Measurements from ENCODE around the gene CLDND1. TPM values are rescaled to one million over a fixed set of nuclear protein-coding genes. Genes with fewer than 3 reads are reported as not detected.
A peak's percentile ranks its signal among the peaks of the same experiment; 100 is the strongest.

Gene CLDND1
- total RNA-seq, 2 experiments from 2014 or later: 199 to 208 TPM

DNA sequence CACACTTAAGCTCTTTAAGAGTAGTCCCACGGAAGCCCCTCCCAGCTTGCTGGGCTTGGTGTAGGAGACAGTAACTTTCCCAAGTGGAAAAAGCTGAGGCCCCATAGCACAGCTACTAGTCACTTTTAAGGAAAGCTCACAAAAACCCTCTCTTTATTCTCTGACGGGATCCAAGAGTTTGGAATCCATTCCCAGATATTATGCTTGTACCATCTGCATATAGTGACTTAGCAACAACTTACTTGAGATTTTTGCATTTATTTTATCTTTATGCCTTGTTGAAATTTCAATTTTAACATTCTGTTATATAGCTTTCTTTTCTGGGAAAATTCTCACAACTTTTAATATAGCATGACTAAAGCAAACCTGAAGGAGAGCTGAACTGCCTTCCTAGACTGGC, 28.5 kb upstream of the CLDND1 start:
- no peaks in the 10 kb centered on the region for H3K9me3 Mint-ChIP-seq
- peaks cover 62% of the 10 kb centered on the region for H3K4me1 Mint-ChIP-seq (ENCODE audit: low read depth)
- peaks cover 10% of the 10 kb centered on the region for H3K36me3 Mint-ChIP-seq
- DNase-seq: no peak
- no peaks in the 10 kb centered on the region for H3K27me3 Mint-ChIP-seq
- ChIA-PET POLR2A (no interaction called here), CTCF (interaction anchor here (1.0 to 1.6 kb wide), 2 partner anchors 10 to 15 kb away, joined by 3 to 4 read pairs; no protein-coding TSS in a partner anchor)
- intact Hi-C loops (cut with micrococcal nuclease): no loop called here
- H3K27ac Mint-ChIP-seq: no peak overlapping the region
- no peak overlapping the region for H3K4me3 Mint-ChIP-seq

DNA sequence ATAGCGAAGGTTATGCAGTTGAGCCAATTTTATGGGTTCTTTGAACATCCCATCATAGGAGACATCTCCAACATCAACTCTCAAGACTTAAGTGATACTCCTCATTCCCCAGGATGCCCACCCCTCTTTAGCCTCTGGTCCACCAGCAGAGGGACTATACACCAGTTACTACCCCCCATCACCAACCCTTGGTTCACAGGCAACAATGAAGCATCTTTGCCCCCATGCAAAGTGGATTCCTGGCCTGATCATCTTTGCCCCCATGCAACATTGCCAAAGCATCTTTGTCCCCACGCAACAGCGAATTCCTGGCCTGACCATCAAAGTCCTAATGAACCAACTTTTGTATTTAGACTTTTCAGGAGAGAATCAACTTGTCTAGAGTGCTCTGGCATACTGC, 28.1 kb upstream of the CLDND1 start:
- H3K4me1 Mint-ChIP-seq (ENCODE audit: low read depth): peaks cover 62% of the 10 kb centered on the region

GRCh38 chr3:98548544-98548943, 25.8 kb upstream of the CLDND1 start:
- peaks cover 3% of the 10 kb centered on the region for H3K36me3 Mint-ChIP-seq
- CTCF ChIA-PET: no interaction called here
- intact Hi-C loops (cut with micrococcal nuclease): no loop called here
- POLR2A ChIA-PET: interaction anchor here (1.2 kb wide), 1 partner anchor 12 kb away, joined by 3 read pairs; no protein-coding TSS in a partner anchor
- no peaks in the 10 kb centered on the region for H3K9me3 Mint-ChIP-seq
- H3K27me3 Mint-ChIP-seq: no peaks in the 10 kb centered on the region
- H3K27ac Mint-ChIP-seq: no peak overlapping the region
- no peak overlapping the region for H3K4me3 Mint-ChIP-seq
- DNase-seq: no peak
- peaks cover 50% of the 10 kb centered on the region for H3K4me1 Mint-ChIP-seq (ENCODE audit: low read depth)

More for the DNA sequence above, 28.1 kb upstream of the CLDND1 start:
- Mint-ChIP-seq H3K4me3 (no peak overlapping the region), H3K27ac (no peak overlapping the region), H3K9me3 (no peaks in the 10 kb centered on the region), H3K36me3 (peaks cover 8% of the 10 kb centered on the region), H3K27me3 (no peaks in the 10 kb centered on the region)
- no peak for DNase-seq
- ChIA-PET CTCF (interaction anchor here (1.0 kb wide), 1 partner anchor 10 kb away, joined by 3 read pairs; no protein-coding TSS in a partner anchor), POLR2A (no interaction called here)
- intact Hi-C loops (cut with micrococcal nuclease): no loop called here

- H3K27ac Mint-ChIP-seq: peak overlapping the region; percentile 78
- no peak for DNase-seq
- ChIA-PET POLR2A (interaction anchor here (0.6 to 2.5 kb wide), 4 partner anchors 9 to 47 kb away, joined by 3 to 17 read pairs (median 6); partner anchors contain the start of gene CPOX), CTCF (interaction anchor here (1.0 to 2.2 kb wide), 5 partner anchors 9 to 51 kb away, joined by 3 to 9 read pairs (median 5); no protein-coding TSS in a partner anchor)
- intact Hi-C loops (cut with micrococcal nuclease): loop anchor here (1.0 kb wide), 3 partner anchors 10 to 19 kb away; no protein-coding TSS in a partner anchor
- H3K4me3 Mint-ChIP-seq: peak overlapping the region; percentile 64
- H3K27me3 Mint-ChIP-seq: no peaks in the 10 kb centered on the region
- no peaks in the 10 kb centered on the region for H3K36me3 Mint-ChIP-seq
- peaks cover 47% of the 10 kb centered on the region for H3K4me1 Mint-ChIP-seq (ENCODE audit: low read depth)
- H3K9me3 Mint-ChIP-seq: no peaks in the 10 kb centered on the region
Measured at GRCh38 chr3:98545940-98546339, 23.2 kb upstream of the CLDND1 start.

GRCh38 chr3:98542623-98543022, 19.9 kb upstream of the CLDND1 start:
- Mint-ChIP-seq H3K27ac (no peak overlapping the region), H3K9me3 (no peaks in the 10 kb centered on the region), H3K36me3 (no peaks in the 10 kb centered on the region), H3K27me3 (no peaks in the 10 kb centered on the region), H3K4me1 (ENCODE audit: low read depth) (peaks cover 50% of the 10 kb centered on the region), H3K4me3 (no peak overlapping the region)
- ChIA-PET POLR2A (interaction anchor here (1.0 to 1.1 kb wide), 2 partner anchors 7 to 22 kb away, joined by 3 read pairs; no protein-coding TSS in a partner anchor), CTCF (no interaction called here)
- no peak for DNase-seq
- intact Hi-C loops (cut with micrococcal nuclease): no loop called here

- H3K36me3 Mint-ChIP-seq: no peaks in the 10 kb centered on the region
- POLR2A ChIA-PET: interaction anchor here (0.5 to 1.3 kb wide), 4 partner anchors 8 to 21 kb away, joined by 3 to 7 read pairs (median 4); no protein-coding TSS in a partner anchor
- no peaks in the 10 kb centered on the region for H3K9me3 Mint-ChIP-seq
- H3K4me3 Mint-ChIP-seq: no peak overlapping the region
- no peak for DNase-seq
- H3K27ac Mint-ChIP-seq: no peak overlapping the region
- CTCF ChIA-PET: no interaction called here
- H3K27me3 Mint-ChIP-seq: no peaks in the 10 kb centered on the region
- peaks cover 56% of the 10 kb centered on the region for H3K4me1 Mint-ChIP-seq (ENCODE audit: low read depth)
- intact Hi-C loops (cut with micrococcal nuclease): no loop called here
Measured at GRCh38 chr3:98541695-98542094, 19.0 kb upstream of the CLDND1 start.

DNA sequence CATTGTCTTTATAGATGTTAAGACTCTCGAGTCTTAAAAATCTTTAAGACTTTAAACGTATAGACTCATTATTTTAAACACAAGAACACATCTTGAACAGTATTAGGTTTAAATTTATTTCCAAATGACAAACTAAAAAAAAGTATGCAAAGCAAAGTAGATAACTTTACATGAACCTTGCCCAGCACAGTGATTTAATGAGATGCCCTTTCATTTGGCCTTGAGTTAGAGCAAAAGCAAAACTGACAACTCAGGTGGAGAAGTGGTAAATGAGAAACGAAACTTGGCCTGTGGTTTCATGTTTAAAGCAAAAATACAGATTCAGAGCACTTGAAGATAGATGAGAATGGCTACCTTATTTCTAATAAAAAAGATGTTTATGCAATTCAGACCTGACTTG, 17.6 kb upstream of the CLDND1 start:
- Mint-ChIP-seq H3K4me1 (ENCODE audit: low read depth) (peaks cover 57% of the 10 kb centered on the region), H3K36me3 (no peaks in the 10 kb centered on the region), H3K27me3 (no peaks in the 10 kb centered on the region), H3K9me3 (no peaks in the 10 kb centered on the region), H3K4me3 (no peak overlapping the region), H3K27ac (peak overlapping the region; percentile 69)
- DNase-seq: no peak
- intact Hi-C loops (cut with micrococcal nuclease): loop anchor here (1.0 kb wide), 1 partner anchor 16 kb away; no protein-coding TSS in a partner anchor
- ChIA-PET CTCF (interaction anchor here (1.0 kb wide), 1 partner anchor 11 kb away, joined by 3 read pairs; no protein-coding TSS in a partner anchor), POLR2A (interaction anchor here (1.3 kb wide), 1 partner anchor 17 kb away, joined by 7 read pairs; no protein-coding TSS in a partner anchor)

GRCh38 chr3:98536456-98537017, 13.8 kb upstream of the CLDND1 start:
- H3K4me1 Mint-ChIP-seq (ENCODE audit: low read depth): peaks cover 43% of the 10 kb centered on the region
- CTCF ChIA-PET: interaction anchor here (0.9 to 2.8 kb wide), 13 partner anchors 13 to 499 kb away, joined by 3 to 15 read pairs (median 5); partner anchors contain the start of genes CLDND1 and CPOX
- intact Hi-C loops (cut with micrococcal nuclease): loop anchor here (1.0 kb wide), 4 partner anchors 10 to 38 kb away; partner anchors contain the start of gene CLDND1
- no peak for DNase-seq
- POLR2A ChIA-PET: interaction anchor here (0.7 to 2.8 kb wide), 12 partner anchors 10 to 37 kb away, joined by 3 to 39 read pairs (median 5); partner anchors contain the start of gene CLDND1
- no peaks in the 10 kb centered on the region for H3K9me3 Mint-ChIP-seq
- peak overlapping the region; percentile 80 for H3K27ac Mint-ChIP-seq
- H3K27me3 Mint-ChIP-seq: no peaks in the 10 kb centered on the region
- peaks cover 7% of the 10 kb centered on the region for H3K36me3 Mint-ChIP-seq
- H3K4me3 Mint-ChIP-seq: peak overlapping the region; percentile 63

DNA sequence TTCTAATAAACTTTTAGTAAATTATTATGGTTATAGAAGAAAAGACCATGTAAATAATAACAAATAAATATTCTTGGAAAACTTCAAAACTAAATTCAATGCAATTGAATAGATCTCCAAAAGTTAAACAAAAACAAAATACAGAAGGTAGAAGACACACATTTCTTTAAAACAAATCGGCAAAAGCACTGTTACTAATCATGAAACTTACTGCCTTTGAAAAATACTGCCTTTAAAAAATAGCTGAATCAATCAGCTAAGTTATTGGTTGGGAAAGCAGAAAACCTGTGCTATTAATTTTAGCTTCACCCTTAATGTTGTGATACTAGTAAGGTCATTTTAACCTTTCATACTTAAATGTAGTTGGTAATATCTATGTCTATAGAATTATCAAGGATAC, 12.0 kb upstream of the CLDND1 start:
- ChIA-PET POLR2A (interaction anchor here (1.5 kb wide), 1 partner anchor 12 kb away, joined by 3 read pairs; the partner anchor contains the start of gene CLDND1), CTCF (interaction anchor here (1.0 kb wide), 2 partner anchors 20 to 29 kb away, joined by 3 read pairs; no protein-coding TSS in a partner anchor)
- H3K36me3 Mint-ChIP-seq: peaks cover 10% of the 10 kb centered on the region
- no peaks in the 10 kb centered on the region for H3K9me3 Mint-ChIP-seq
- H3K27ac Mint-ChIP-seq: peak overlapping the region; percentile 51
- H3K27me3 Mint-ChIP-seq: no peaks in the 10 kb centered on the region
- H3K4me3 Mint-ChIP-seq: peak overlapping the region; percentile 48
- DNase-seq: no peak
- peaks cover 40% of the 10 kb centered on the region for H3K4me1 Mint-ChIP-seq (ENCODE audit: low read depth)
- intact Hi-C loops (cut with micrococcal nuclease): no loop called here

DNA sequence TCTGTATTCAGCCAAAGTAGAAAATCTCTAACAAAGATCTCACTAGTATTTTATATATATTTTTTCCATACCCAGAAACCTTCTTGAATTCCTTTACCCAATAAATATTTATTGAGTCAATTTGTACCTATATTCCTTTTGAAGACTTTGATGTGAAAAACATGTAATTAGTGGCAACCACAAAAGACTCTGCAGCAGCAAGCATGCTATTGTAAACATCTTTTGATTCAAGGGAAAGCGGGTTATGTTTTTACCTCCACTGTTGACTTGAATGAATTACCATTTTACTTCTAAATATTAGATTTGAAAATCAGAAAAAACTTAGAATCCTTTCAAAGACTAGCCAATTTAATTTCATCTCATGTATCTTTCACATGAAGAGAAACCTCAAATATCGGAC, 11.5 kb upstream of the CLDND1 start:
- H3K4me1 Mint-ChIP-seq (ENCODE audit: low read depth): peaks cover 39% of the 10 kb centered on the region
- ChIA-PET POLR2A (interaction anchor here (1.5 to 2.4 kb wide), 2 partner anchors 11 to 20 kb away, joined by 3 to 12 read pairs; partner anchors contain the start of gene CLDND1), CTCF (interaction anchor here (1.0 to 2.1 kb wide), 3 partner anchors 21 to 58 kb away, joined by 3 to 5 read pairs (median 3); no protein-coding TSS in a partner anchor)
- intact Hi-C loops (cut with micrococcal nuclease): no loop called here
- no peak for DNase-seq
- peak overlapping the region; percentile 13 for H3K27ac Mint-ChIP-seq
- H3K27me3 Mint-ChIP-seq: no peaks in the 10 kb centered on the region
- no peaks in the 10 kb centered on the region for H3K9me3 Mint-ChIP-seq
- H3K4me3 Mint-ChIP-seq: peak overlapping the region; percentile 38
- H3K36me3 Mint-ChIP-seq: peaks cover 10% of the 10 kb centered on the region

- ChIA-PET CTCF (interaction anchor here (0.8 to 2.1 kb wide), 4 partner anchors 31 to 69 kb away, joined by 3 to 5 read pairs (median 4); no protein-coding TSS in a partner anchor), POLR2A (interaction anchor here (0.5 to 2.4 kb wide), 6 partner anchors 10 to 29 kb away, joined by 3 to 12 read pairs (median 4); partner anchors contain the start of gene CLDND1)
- H3K36me3 Mint-ChIP-seq: peaks cover 10% of the 10 kb centered on the region
- peaks cover 35% of the 10 kb centered on the region for H3K4me1 Mint-ChIP-seq (ENCODE audit: low read depth)
- intact Hi-C loops (cut with micrococcal nuclease): no loop called here
- peak overlapping the region; percentile 50 for H3K27ac Mint-ChIP-seq
- peak overlapping the region; percentile 38 for H3K4me3 Mint-ChIP-seq
- no peak for DNase-seq
- H3K27me3 Mint-ChIP-seq: no peaks in the 10 kb centered on the region
- no peaks in the 10 kb centered on the region for H3K9me3 Mint-ChIP-seq
Measured at GRCh38 chr3:98532709-98533571, 10.2 kb upstream of the CLDND1 start.
